Stimulated activated CD8-positive, alpha-beta memory T cell treated with anti-CD3 and anti-CD28 coated beads, Interleukin-15, amount 100 ng/mL, for 4 hours (primary cell): ENCODE data around the gene CDIPT.

Experiments
- DNase-seq, 2 donors: peaks; one replicate each; pipeline ENCODE4 v3.0.0-alpha.2; 2020; ENCODE audit warnings: low read depth in 2 of 2

CDIPT gene

GRCh38 chr16:29810699-29811169, 52.3 kb downstream of the CDIPT start:
- no peak for DNase-seq

- DNase-seq, result no peak
Measured at GRCh38 chr16:29809850-29810698, 53.0 kb downstream of the CDIPT start.

GRCh38 chr16:29809031-29809747, 53.8 kb downstream of the CDIPT start:
- no peak for DNase-seq
